GM12874 (cell line): ENCODE measurements around the gene LGALS13.

ENCODE experiments used
- TF ChIP-seq, protein P1 (sequence below): IDR thresholded peaks from 2 replicates; pipeline ENCODE4 v1.5.1; 2011; ENCODE audit warnings: low read depth, mild to moderate bottlenecking, control low read depth, low read length, moderate library complexity; ENCODE audit not compliant: insufficient read depth

Gene LGALS13

DNA sequence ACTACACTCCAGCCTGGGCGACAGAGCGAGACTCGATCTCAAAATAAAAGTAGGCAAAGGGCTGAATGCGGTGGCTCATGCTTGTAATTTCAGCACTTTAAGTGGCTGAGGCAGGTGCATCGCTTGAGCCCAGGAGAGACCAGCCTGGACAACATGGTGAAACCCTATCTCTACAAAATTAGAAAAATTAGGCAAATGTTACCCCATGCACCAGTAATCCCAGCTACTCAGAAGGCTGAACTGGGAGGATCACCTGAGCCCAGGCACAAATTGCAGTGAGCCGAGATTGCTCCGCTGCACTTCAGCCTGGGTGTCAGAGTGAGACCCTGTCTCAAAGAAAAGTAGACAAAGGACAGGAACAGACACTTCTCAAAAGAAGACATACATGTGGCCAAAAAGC, 9.9 kb upstream of the LGALS13 start:
- TF ChIP-seq, protein P1, sequence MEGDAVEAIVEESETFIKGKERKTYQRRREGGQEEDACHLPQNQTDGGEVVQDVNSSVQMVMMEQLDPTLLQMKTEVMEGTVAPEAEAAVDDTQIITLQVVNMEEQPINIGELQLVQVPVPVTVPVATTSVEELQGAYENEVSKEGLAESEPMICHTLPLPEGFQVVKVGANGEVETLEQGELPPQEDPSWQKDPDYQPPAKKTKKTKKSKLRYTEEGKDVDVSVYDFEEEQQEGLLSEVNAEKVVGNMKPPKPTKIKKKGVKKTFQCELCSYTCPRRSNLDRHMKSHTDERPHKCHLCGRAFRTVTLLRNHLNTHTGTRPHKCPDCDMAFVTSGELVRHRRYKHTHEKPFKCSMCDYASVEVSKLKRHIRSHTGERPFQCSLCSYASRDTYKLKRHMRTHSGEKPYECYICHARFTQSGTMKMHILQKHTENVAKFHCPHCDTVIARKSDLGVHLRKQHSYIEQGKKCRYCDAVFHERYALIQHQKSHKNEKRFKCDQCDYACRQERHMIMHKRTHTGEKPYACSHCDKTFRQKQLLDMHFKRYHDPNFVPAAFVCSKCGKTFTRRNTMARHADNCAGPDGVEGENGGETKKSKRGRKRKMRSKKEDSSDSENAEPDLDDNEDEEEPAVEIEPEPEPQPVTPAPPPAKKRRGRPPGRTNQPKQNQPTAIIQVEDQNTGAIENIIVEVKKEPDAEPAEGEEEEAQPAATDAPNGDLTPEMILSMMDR, result no peak

DNA sequence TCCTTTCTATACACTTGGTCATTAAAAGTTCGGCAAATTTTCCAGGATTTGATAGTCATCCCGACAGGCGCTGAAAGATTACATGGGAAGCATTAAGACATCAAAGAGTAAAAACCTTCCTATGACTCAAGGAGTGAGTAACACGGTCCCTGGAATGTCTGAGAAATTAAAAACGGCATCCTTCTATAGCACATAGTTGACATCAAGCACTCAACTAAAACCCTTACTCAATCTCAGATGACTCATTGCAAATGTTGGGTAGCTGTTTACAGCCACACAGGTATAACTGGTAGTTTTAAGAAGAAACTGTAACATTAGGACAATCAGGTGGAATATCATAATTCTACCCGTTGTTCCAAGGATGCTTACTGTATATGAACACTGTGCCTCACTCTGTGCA, 6.4 kb upstream of the LGALS13 start:
- TF ChIP-seq, protein P1, result no peak

DNA sequence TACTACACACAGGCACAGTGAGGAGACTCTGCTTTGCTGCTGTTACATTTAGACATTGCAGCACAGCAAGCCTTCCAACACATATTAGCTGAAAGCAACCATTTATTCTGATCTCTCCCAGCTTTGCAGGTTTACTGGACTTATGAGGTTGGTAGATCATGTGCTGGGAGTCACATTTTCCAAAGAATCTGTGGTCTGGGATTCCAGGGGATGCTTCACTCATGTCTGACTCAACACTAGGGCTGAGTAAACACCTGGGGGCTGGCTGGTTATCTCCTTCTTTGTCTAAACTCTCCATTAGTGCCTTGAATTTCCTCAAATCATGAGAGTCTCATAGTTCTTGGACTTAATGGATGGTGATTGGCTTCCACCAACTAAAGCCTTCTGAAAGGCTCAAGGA, 5.4 kb upstream of the LGALS13 start:
- TF ChIP-seq, protein P1, result no peak

DNA sequence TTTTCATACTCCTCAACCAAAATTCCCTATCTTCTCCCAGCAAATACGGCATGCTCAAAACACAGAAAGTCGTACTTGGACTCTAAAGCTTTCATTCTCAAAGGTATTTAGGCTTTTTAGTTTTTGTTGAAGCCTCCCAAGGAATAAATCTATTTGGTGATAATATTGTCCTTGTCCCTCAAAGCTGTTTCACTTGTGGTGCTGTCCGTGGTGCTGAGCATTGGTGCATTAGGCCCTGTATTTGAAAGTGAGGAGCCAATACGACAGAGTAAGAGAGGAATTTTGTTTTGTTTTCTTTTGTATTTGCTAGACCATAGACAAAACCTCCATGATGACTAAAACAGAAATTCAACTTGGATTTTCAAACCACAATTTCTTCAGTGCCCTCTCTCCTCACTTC, 3.2 kb upstream of the LGALS13 start:
- TF ChIP-seq, protein P1, result no peak

DNA sequence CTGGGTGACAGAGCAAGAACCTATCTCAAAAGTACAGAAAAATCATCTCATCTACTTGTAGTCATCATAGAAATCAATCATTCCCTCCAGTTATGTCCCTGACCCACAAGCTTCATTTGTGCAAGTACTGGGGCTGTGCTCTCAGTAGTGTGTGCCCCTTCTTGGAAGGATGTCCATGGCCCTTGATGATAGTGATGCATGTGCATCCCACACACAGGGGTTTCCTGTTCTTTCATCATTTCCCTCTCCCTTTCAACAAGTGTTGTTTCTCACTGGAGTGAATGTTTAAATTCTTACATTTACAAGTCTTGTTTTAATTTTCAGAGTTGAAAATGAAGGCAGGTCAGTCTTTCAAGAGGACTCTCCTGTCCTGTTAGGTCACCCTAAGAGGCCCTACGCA, 1.5 kb downstream of the LGALS13 start:
- TF ChIP-seq, protein P1, result no peak

DNA sequence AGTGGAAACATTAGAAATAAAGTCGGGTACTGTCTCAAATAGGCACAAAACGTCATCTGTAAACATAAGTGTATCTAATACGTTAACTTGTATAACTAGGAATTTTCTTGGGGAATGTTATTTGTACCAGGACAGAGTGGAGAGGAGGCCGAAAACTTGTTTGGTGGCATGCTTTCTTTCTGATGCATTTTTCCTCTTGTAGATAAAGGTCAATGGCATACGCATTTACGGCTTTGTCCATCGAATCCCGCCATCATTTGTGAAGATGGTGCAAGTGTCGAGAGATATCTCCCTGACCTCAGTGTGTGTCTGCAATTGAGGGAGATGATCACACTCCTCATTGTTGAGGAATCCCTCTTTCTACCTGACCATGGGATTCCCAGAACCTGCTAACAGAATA, 4.7 kb downstream of the LGALS13 start:
- TF ChIP-seq, protein P1, result no peak

DNA sequence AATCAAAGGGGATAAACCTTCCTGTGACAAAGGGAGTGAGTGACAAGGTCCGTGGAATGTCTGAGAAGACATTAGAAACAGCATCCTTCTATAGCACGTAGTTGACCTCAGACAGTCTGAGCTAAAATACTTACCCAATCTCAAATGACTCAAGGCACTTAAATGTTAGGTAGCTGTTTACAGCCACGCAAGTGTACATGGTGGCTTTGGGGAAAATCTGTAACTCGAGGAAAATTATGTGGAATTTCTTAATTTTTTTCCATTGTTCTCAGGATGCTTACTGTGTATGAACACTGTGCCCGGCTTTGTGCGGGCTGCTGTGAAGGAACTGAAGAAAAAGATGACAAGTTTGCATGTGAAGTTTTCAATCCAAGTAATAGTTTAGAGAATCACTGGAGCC, 5.2 kb downstream of the LGALS13 start:
- TF ChIP-seq, protein P1, result no peak

DNA sequence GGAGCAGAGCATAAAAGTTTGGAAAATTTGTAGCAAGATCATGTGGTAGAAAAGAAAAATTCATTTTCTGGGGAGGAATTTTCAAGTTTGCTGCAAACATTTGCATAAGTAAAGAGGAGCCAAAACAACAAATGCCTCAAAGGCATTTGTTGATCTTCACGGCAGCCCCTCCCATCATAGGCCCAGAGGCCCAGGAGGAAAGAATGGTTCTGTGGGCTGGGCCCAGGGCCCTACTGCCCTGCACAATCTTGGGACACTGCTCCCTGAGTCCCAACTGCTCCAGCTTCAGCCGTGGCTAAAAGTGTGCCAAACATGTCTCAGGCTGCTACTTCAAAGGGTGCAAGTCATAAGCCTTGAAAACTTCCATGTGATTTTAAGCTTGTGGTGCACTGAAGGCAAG, 11.3 kb downstream of the LGALS13 start:
- TF ChIP-seq, protein P1, result no peak
